Right lobe of liver (tissue), 6 donors: Measurements from ENCODE around the gene CDC7. TPM values are rescaled to one million over a fixed set of nuclear protein-coding genes. Genes with fewer than 3 reads are reported as not detected.

Experiments used
- ATAC-seq, 4 donors: fragments of 200-7000 bp; cut with Tn5 transposase; one replicate each; pipeline ENCODE4 v1.9.1; 2020; ENCODE audit warnings: mild to moderate bottlenecking in 4 of 4, moderate library complexity in 4 of 4
- DNase-seq, 3 donors: peaks; one replicate each; pipeline ENCODE4 v3.0.0-alpha.2; 2020
- H3K27ac ChIP-seq, 3 donors: fragments of 200-600 bp; one replicate each; pipeline ENCODE4 v1.8.0; 2022
- H3K27me3 ChIP-seq, 2 donors: fragments of 200-600 bp; one replicate each; pipeline ENCODE4 v1.8.0; 2022
- H3K36me3 ChIP-seq, 4 donors: fragments of 200-600 bp; sonication (generic) in 1 of 4; one replicate each; pipeline versions ENCODE4 v1.5.1 to v1.8.0; 2017 to 2022; ENCODE audit warnings: control low read depth in 1 of 4
- H3K4me1 ChIP-seq, 4 donors: fragments of 200-600 bp; sonication (generic) in 1 of 4; one replicate each; pipeline versions ENCODE4 v1.5.1 to v1.8.0; 2017 to 2022; ENCODE audit warnings: control low read depth in 1 of 4
- H3K4me3 ChIP-seq, 3 donors: fragments of 200-600 bp; one replicate each; pipeline ENCODE4 v1.8.0; 2022
- H3K9me3 ChIP-seq, 4 donors: fragments of 200-600 bp; sonication (generic) in 1 of 4; one replicate each; pipeline versions ENCODE4 v1.5.1 to v1.8.0; 2017 to 2022; ENCODE audit warnings: control low read depth in 1 of 4
- POLR2A ChIP-seq: fragments of 450-650 bp; IDR thresholded peaks from one replicate; pipeline ENCODE4 v1.6.1; 2017; ENCODE audit warnings: antibody characterized with exemption, mild to moderate bottlenecking
- WGBS: methylation state at CpG from one replicate; pipeline ENCODE4 v1.1.6; 2018; ENCODE audit warnings: low coverage, low lambda C conversion rate; ENCODE audit not compliant: insufficient coverage; ENCODE audit errors: missing lambda C conversion rate; 5-methylcytosine and 5-hydroxymethylcytosine counted together
- intact Hi-C, 2 donors: fragments of 100-400 bp; cut with DNase I; formaldehyde crosslinking; loops; one replicate each; pipeline versions ENCODE4 v1.11.2 to v1.14.1; 2022
- total RNA-seq, 6 experiments: library from RNA; depleted of rRNA in 2 of 6; stranded (reverse); fragments of >200 nt in 2 of 6; fragmentation: NEBNext Ultra II Directional in 3 of 6; extraction: Animal tissue kit (Norgen Biotek cat#: 25700) in 3 of 6; gene quantifications; one replicate each; pipeline versions ENCODE4 v1.1.0 to v1.2.4, GENCODE V29; 2016 to 2023
- TF ChIP-seq, protein P1 (sequence below), 4 donors: fragments of 200-600 bp in 3 of 4; fragments of 450-650 bp in 1 of 4; IDR thresholded peaks; one replicate each; pipeline versions ENCODE4 v1.5.1 to v1.8.0; 2016 to 2022; ENCODE audit warnings: antibody characterized with exemption in 4 of 4, mild to moderate bottlenecking in 2 of 4
- donor health status: DM: no; HTN: yes; CAD: no.
- donor health status: DM: no; HTN: no; CAD: no.
- donor health status: DM: no; HTN: no; CAD: no.
- donor health status: DM: no; HTN: yes; CAD: no.
- donor health status: DM: no; HTN: yes; CAD: no.

CDC7 gene
- total RNA-seq, 6 experiments from 2014 or later = 0.24 to 2.2 (median 0.92) TPM

GRCh38 chr1:91476533-91477217, 24.0 kb upstream of the CDC7 start:
- ATAC-seq = no peak
- WGBS = 62% methylated on average over 2 of the region's 2 CpGs
- H3K4me3 ChIP-seq = no peak overlapping the region
- H3K9me3 ChIP-seq = no peaks in the 10 kb centered on the region
- TF ChIP-seq POLR2A = no peak
- TF ChIP-seq, protein P1, sequence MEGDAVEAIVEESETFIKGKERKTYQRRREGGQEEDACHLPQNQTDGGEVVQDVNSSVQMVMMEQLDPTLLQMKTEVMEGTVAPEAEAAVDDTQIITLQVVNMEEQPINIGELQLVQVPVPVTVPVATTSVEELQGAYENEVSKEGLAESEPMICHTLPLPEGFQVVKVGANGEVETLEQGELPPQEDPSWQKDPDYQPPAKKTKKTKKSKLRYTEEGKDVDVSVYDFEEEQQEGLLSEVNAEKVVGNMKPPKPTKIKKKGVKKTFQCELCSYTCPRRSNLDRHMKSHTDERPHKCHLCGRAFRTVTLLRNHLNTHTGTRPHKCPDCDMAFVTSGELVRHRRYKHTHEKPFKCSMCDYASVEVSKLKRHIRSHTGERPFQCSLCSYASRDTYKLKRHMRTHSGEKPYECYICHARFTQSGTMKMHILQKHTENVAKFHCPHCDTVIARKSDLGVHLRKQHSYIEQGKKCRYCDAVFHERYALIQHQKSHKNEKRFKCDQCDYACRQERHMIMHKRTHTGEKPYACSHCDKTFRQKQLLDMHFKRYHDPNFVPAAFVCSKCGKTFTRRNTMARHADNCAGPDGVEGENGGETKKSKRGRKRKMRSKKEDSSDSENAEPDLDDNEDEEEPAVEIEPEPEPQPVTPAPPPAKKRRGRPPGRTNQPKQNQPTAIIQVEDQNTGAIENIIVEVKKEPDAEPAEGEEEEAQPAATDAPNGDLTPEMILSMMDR (IDR thresholded peaks at IDR 0.05) = no peak
- H3K27me3 ChIP-seq = no peaks in the 10 kb centered on the region
- H3K36me3 ChIP-seq = no peaks in the 10 kb centered on the region
- intact Hi-C loops = no loop called here
- no peak overlapping the region for H3K27ac ChIP-seq
- no peak for DNase-seq
- no peaks in the 10 kb centered on the region for H3K4me1 ChIP-seq

DNA sequence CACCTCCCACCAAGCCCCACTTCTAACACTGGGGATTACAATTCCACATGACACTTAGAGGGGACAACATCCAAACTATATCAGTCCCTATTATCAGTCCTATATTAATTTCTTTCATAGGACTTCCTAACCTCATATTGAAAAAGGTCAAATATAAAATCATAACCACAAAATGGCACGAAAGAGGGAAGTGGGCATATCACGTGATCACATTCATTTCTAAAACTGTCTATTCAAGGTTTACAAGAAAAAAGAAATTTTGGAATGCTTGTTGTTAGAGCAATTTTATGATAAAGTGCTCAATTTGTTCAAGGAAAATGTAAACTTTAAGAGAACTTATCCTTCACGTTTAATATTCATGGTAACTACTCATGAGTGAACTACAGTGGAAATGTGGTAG, 13.2 kb upstream of the CDC7 start:
- Histone ChIP-seq H3K36me3 (no peaks in the 10 kb centered on the region), H3K27me3 (no peaks in the 10 kb centered on the region), H3K9me3 (no peaks in the 10 kb centered on the region), H3K27ac (no peak overlapping the region), H3K4me3 (no peak overlapping the region), H3K4me1 (no peaks in the 10 kb centered on the region)
- intact Hi-C loops = no loop called here
- WGBS = 50% methylated on average over 3 of the region's 3 CpGs
- no peak for ATAC-seq
- no peak for DNase-seq
- no peak for TF ChIP-seq POLR2A
- TF ChIP-seq, protein P1 (IDR thresholded peaks at IDR 0.05) = no peak

DNA sequence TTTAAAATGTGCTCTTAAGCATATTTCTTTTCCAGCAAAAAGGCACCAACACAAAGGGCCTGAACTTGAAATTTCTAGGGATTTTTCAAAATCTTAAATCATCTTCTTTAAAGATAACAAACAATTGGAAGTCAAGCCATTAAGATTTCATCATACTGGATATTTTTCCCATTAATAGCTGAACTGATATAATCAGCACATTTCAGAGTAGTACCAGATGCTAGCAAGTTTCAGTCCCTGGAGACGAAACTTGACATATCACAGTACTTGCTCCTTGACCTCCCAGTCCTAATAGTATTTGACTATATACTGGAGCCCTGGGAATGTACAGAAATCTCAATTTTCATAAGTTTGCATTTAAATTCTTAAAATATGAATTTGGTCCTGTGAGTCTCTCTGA, 10.2 kb upstream of the CDC7 start:
- H3K4me1 ChIP-seq = no peaks in the 10 kb centered on the region
- no peak overlapping the region for H3K27ac ChIP-seq
- WGBS = 55% methylated on average over 1 of the region's 1 CpG
- H3K27me3 ChIP-seq = no peaks in the 10 kb centered on the region
- TF ChIP-seq, protein P1 (IDR thresholded peaks at IDR 0.05) = no peak
- no peak for TF ChIP-seq POLR2A
- H3K36me3 ChIP-seq = no peaks in the 10 kb centered on the region
- ATAC-seq = no peak
- intact Hi-C loops = no loop called here
- H3K4me3 ChIP-seq = no peak overlapping the region
- H3K9me3 ChIP-seq = no peaks in the 10 kb centered on the region
- DNase-seq = no peak

GRCh38 chr1:91498035-91498434, 2.6 kb upstream of the CDC7 start:
- WGBS = 86% methylated on average over 2 of the region's 2 CpGs
- H3K27me3 ChIP-seq = no peaks in the 10 kb centered on the region
- DNase-seq (no peak), ATAC-seq (no peak)
- peaks cover 0 to 11% (median 0%) of the 10 kb centered on the region in 4 donors for H3K4me1 ChIP-seq
- H3K27ac ChIP-seq = no peak overlapping the region
- intact Hi-C loops = no loop called here
- H3K9me3 ChIP-seq = no peaks in the 10 kb centered on the region
- no peak overlapping the region for H3K4me3 ChIP-seq
- TF ChIP-seq, protein P1 (IDR thresholded peaks at IDR 0.05) = no peak
- TF ChIP-seq POLR2A = no peak
- no peaks in the 10 kb centered on the region for H3K36me3 ChIP-seq
